Ectodermal cell (in vitro differentiated cells): ENCODE results near the gene ESAM.
A peak's percentile ranks its signal among the peaks of the same experiment; 100 is the strongest.

Experiments used
- H3K27ac ChIP-seq: 2 replicates; pipeline ENCODE4 v1.7.0; 2013; ENCODE audit warnings: mild to moderate bottlenecking, low read depth, low read length; ENCODE audit not compliant: insufficient read depth, poor library complexity, severe bottlenecking
- H3K27me3 ChIP-seq: 2 replicates; pipeline ENCODE4 v1.7.0; 2013; ENCODE audit warnings: mild to moderate bottlenecking, low read length; ENCODE audit not compliant: insufficient read depth, control insufficient read depth, poor library complexity, severe bottlenecking
- H3K36me3 ChIP-seq: one replicate; pipeline ENCODE4 v1.7.0; 2013; ENCODE audit warnings: low read length; ENCODE audit not compliant: control insufficient read depth, insufficient read depth
- H3K4me1 ChIP-seq: one replicate; pipeline ENCODE4 v1.7.0; 2013; ENCODE audit warnings: low read length; ENCODE audit not compliant: control insufficient read depth, insufficient read depth
- H3K4me3 ChIP-seq: 2 replicates; pipeline ENCODE4 v1.7.0; 2013; ENCODE audit warnings: low read depth, low read length, control low read depth; ENCODE audit not compliant: insufficient read depth
- H3K9me3 ChIP-seq: 2 replicates; pipeline ENCODE4 v1.7.0; 2013; ENCODE audit warnings: mild to moderate bottlenecking, low read length, moderate library complexity; ENCODE audit not compliant: control insufficient read depth
- WGBS, 2 experiments: methylation state at CpG; one replicate each; pipeline ENCODE4 v1.1.7; 2013; ENCODE audit warnings: missing lambda C conversion rate in 2 of 2; 5-methylcytosine and 5-hydroxymethylcytosine counted together

ESAM gene

DNA sequence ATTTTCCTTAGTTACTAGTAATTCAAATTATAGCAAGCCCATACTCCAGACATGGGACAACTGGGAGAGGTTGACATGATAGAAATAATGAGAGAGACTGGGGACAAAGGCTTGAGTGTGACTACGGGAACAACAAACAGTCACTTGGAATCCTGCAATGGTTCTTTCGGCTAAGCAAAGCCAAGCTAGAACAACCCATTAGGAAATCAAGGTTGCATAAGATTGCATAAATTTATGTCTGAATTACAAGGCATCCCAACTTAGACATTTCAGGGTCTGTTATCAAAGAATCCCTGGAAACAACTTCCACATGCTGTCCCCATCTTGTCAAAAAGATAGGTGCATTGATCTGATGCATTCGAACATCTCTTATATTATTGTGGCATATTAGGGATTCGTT is 32.5 kb downstream of the ESAM start:
- 94 to 96% methylated on average over 4 of the region's 4 CpGs for WGBS, 2 experiments
- Histone ChIP-seq H3K27ac (no peak overlapping the region), H3K4me3 (no peak overlapping the region), H3K4me1 (peaks cover 14% of the 10 kb centered on the region), H3K27me3 (peaks cover 4% of the 10 kb centered on the region), H3K9me3 (no peaks in the 10 kb centered on the region), H3K36me3 (no peaks in the 10 kb centered on the region)

DNA sequence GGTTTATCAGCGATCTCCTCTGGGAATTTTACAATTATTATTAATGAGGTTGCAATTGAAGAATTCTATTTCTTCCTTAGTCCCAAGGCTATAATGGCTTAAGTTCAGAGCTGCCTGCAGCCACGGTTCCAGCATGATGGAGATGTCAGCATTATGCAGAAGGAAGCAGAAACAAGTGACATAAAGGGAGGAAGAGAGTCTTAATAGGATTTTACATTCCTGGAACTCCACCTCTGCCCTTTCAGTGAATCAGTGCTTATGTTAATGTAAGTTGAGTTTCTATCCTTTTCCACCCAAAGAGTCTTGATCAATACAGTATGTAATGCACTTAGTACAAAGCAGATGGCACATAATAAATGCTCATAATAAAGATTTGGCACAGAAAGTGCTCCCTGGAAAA is 34.0 kb downstream of the ESAM start:
- H3K27me3 ChIP-seq = peaks cover 4% of the 10 kb centered on the region
- H3K9me3 ChIP-seq = no peaks in the 10 kb centered on the region
- H3K4me3 ChIP-seq = no peak overlapping the region
- H3K4me1 ChIP-seq = peaks cover 15% of the 10 kb centered on the region
- 72 to 83% methylated on average over 2 of the region's 2 CpGs for WGBS, 2 experiments
- H3K27ac ChIP-seq = no peak overlapping the region
- H3K36me3 ChIP-seq = no peaks in the 10 kb centered on the region

DNA sequence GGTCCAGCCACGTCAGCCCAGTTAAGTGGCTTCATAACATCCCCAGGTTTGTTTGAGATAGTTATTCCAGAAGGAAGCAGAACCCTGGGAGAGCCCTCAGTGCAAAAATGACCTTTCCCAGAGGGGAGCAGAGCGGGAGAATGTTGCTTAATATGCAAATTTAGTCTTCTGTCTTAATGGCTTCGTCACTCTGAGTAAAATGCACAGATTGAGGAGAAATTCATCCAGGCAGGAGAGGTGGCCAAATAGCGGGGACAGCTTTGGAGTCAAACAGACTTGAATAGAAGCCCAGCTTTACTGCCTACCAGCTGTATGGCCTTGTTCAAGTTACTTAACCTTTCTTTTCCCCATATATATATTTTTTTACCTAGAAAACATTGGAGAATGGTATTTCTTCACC is 34.6 kb downstream of the ESAM start:
- H3K9me3 ChIP-seq = no peaks in the 10 kb centered on the region
- whole genome bisulfite sequencing, 2 experiments = 79 to 80% methylated on average over 4 of the region's 4 CpGs

DNA sequence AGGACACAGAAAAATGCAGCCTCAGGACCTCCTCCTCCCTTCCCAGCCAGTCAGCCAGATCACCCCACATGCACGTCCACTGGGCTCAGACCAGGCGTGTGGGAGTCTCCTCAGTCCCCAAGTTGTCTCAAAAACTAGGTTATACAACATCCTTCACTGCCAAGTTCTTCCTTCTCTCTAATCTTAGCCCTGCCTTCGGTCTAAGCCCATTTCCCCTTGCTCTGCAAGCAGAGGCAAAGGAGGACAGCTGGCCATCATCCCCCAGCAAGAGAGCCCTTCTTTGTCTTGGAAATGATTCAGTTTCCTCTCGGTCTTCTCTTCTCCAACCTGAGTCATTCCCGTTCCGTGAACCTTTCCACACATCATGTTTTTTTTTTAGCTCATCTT is 36.4 kb downstream of the ESAM start:
- 40 to 45% methylated on average over 6 of the region's 6 CpGs for WGBS, 2 experiments
- no peaks in the 10 kb centered on the region for H3K9me3 ChIP-seq
- no peak overlapping the region for H3K27ac ChIP-seq
- H3K27me3 ChIP-seq = peaks cover 18% of the 10 kb centered on the region
- H3K4me1 ChIP-seq = peaks cover 21% of the 10 kb centered on the region
- no peaks in the 10 kb centered on the region for H3K36me3 ChIP-seq
- H3K4me3 ChIP-seq = no peak overlapping the region

More for the DNA sequence above, 34.6 kb downstream of the ESAM start:
- Histone ChIP-seq H3K27ac (no peak overlapping the region), H3K4me3 (no peak overlapping the region), H3K36me3 (no peaks in the 10 kb centered on the region), H3K4me1 (peaks cover 15% of the 10 kb centered on the region), H3K27me3 (peaks cover 4% of the 10 kb centered on the region)

DNA sequence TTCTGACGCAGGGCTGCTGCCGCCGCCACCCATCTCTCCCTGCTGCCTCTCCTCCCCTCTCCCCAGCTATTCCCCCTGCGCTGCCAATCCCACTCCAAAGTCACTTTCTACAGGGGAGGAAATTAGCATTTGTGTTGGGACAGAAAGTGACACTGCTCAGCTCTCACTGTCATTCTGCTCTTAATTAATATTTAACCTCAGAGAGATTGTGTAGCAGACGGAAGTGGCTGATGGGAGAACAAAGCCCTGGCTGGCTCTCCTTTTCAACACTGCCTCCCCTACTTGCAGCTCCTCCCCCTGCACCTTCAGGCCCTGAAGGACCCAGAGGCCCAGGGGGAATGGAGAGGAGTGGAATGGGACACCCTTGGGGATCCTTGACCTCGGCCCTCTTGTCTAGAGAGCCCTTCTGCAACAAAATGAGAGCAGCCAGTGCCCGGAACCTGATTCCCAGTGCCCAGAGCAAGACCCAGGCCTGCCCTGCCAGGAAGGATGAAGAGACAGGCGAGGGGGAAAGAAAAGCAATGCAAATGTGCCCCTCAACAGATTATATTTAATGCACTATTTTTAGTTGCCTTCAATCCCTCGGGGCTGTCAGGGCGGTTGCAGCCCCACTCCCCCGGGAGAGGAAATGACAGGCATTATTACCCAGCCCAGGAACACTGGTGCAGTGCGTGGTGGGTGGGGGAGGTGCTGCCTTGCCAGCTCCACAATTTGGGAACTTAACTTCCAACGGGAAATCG is 36.9 kb downstream of the ESAM start:
- H3K36me3 ChIP-seq = no peaks in the 10 kb centered on the region
- no peak overlapping the region for H3K27ac ChIP-seq
- H3K27me3 ChIP-seq = peaks cover 24% of the 10 kb centered on the region
- 50 to 58% methylated on average over 13 to 14 of the region's 14 CpGs for WGBS, 2 experiments
- peaks cover 21% of the 10 kb centered on the region for H3K4me1 ChIP-seq
- no peaks in the 10 kb centered on the region for H3K9me3 ChIP-seq
- no peak overlapping the region for H3K4me3 ChIP-seq

DNA sequence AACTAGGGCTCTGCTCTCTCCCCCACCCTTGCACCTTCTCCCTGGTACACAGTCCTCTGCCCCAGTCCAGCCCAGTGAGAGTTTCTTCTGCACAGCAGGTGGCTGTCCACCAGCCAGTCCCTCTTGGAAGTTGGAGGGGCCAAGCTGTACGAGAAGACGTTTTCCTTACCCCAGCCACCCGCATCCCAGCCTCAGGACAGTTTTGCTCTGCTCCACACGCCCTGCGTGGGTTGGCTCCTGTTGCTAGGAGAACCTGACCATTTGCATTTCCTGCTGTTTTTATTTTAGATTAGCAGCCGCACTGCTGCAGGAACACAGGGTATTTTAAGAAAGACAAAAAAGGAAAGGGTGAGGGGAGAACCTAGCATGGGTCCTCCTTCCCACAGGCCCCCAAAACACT is 39.9 kb downstream of the ESAM start:
- Histone ChIP-seq H3K36me3 (no peaks in the 10 kb centered on the region), H3K27me3 (peaks cover 53% of the 10 kb centered on the region), H3K9me3 (no peaks in the 10 kb centered on the region), H3K27ac (no peak overlapping the region), H3K4me3 (no peak overlapping the region), H3K4me1 (peaks cover 41% of the 10 kb centered on the region)
- 70 to 72% methylated on average over 6 of the region's 6 CpGs for WGBS, 2 experiments

DNA sequence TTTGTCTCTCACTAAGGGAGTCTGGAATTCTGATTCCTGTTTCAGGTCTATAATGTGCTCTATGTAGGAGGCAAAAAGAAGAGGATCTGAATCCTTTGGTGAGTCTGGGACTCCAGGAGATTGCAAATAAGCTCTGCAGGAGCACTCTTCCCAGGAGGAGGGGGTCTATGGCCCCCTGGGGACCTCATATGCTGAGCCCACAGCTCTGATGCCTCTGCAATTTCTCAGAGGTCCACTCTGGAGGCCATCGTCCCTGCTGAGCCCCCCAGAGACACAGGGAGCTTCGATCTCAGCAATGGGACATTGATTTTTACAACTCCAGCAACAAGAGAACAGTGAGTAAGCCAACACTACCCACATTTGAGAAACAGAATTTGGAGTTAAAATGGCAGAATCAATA is 42.6 kb downstream of the ESAM start:
- 45 to 54% methylated on average over 2 of the region's 2 CpGs for WGBS, 2 experiments
- peaks cover 72% of the 10 kb centered on the region for H3K27me3 ChIP-seq
- no peaks in the 10 kb centered on the region for H3K36me3 ChIP-seq
- no peaks in the 10 kb centered on the region for H3K9me3 ChIP-seq
- H3K27ac ChIP-seq = no peak overlapping the region
- H3K4me1 ChIP-seq = peaks cover 27% of the 10 kb centered on the region
- H3K4me3 ChIP-seq = no peak overlapping the region

DNA sequence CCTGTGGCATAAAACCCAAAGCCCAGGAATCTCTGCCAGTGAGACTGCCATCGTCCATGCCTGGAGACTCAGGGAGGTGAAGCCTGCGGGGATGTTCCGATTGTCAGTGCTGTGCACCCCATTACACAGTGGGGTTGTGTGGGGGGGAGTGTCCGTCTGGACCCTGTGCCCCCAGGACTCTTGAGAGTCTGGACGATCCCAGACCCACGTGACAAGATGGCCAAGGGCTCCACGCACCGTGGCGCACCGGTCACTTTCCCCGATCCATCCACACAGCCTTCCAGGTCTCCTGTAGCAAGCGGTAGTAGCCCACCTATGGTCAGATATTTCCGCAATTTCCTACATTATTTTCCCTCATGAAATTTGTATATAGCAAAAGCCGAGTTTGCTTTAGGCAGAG is 43.3 kb downstream of the ESAM start:
- 36 to 37% methylated on average over 14 of the region's 14 CpGs for WGBS, 2 experiments
- Histone ChIP-seq H3K4me3 (peak overlapping the region; percentile 33), H3K27me3 (peaks cover 72% of the 10 kb centered on the region)

DNA sequence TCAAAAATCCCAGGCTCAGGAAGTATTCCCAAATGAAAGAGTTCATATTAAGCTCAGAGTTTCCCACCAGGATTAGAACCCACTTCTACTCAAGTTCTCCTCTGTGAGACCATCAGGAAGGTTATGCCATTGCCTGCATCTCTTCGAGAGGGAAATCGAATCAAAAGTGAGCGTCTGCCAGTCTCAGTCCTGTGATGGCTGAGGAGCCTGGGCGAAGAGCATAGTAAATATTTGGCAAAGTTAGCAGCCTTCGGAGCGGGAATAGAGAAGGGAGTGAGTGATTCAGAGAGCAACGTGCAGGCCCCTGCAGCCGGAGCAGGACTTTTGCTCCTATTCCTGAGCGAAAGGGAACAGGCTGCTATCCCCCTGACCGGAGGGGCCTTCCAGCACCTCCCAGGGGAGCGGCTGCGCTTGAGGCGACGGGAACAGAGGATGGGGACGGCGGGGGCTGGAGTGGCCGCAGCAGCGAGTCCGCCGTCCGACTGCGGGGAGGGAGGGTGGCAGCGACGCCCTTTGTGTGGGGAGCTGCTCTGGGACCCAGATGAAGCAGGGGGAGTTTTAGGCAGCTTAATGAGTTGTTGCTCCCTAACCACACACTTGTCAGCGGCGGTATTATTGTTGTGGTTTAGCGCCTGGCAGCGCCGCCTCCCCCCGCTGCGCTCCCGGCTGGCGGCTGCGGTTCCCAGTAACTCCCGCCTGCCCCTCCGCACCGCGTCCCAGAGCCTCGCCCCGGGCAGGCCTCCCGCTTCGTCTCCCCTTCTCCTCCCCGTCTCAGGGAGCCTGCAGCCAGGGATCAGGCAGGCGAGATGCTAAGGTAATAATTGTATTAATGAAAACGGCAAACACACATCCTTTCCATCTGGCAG is 44.1 kb downstream of the ESAM start:
- H3K27me3 ChIP-seq = peaks cover 72% of the 10 kb centered on the region
- peak overlapping the region; percentile 33 for H3K4me3 ChIP-seq
- WGBS, 2 experiments = 2% methylated on average over 42 of the region's 45 CpGs
- H3K9me3 ChIP-seq = no peaks in the 10 kb centered on the region
- H3K4me1 ChIP-seq = peaks cover 27% of the 10 kb centered on the region
- H3K36me3 ChIP-seq = no peaks in the 10 kb centered on the region
- no peak overlapping the region for H3K27ac ChIP-seq

More for the DNA sequence above, 43.3 kb downstream of the ESAM start:
- Histone ChIP-seq H3K9me3 (no peaks in the 10 kb centered on the region), H3K4me1 (peaks cover 27% of the 10 kb centered on the region), H3K36me3 (no peaks in the 10 kb centered on the region), H3K27ac (no peak overlapping the region)

DNA sequence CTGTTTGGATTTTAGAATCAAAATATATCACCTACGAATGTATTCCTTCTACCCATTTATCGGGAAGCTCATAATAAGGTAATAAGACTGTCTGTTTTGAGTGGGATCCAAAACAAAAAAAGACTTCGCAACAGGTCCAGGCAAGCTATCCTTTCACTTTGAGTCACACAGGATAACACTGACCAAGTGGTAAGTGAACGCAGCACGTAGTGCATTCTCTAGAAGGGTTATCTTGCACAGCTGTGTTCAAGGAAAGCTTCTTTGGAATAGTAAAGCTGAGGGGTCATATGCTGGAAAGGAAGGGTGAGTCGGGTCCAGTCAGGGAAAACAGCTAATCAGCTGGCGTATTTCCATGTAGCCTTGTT is 44.7 kb downstream of the ESAM start:
- Histone ChIP-seq H3K4me3 (peak overlapping the region; percentile 33), H3K36me3 (no peaks in the 10 kb centered on the region), H3K27me3 (peaks cover 72% of the 10 kb centered on the region), H3K9me3 (no peaks in the 10 kb centered on the region), H3K27ac (no peak overlapping the region), H3K4me1 (peaks cover 26% of the 10 kb centered on the region)
- 62 to 65% methylated on average over 6 to 7 of the region's 7 CpGs for WGBS, 2 experiments
